ENCODE measurements around the gene FASN.
"Not testable (repeated sequence)": the region's sequence is repeated elsewhere in the genome, so short reads cannot be mapped to it uniquely, and the experiment has no call there.

FASN gene

GRCh38 chr17:82043507-82043906, 54.5 kb downstream of the FASN start:
- no peak for DNase-seq (ENCODE audit: low read depth in 2 of 2)

DNA sequence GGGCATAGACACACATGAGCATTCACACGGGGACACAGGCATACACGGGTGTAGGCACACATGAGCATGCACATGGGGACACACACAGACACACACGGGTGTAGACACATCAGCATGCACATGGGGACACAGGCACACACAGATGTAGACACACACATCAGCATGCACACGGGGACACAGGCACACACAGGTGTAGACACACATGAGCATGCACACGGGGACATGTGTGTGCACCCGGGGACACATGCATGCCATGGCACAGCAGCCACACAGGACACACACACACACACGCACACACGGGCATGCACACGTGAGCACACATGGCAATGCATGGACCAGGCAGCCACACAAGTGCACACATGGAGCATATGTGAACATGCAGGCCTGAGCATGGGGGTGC, 55.4 kb downstream of the FASN start:
- no peak for DNase-seq (ENCODE audit: low read depth in 2 of 2)

DNA sequence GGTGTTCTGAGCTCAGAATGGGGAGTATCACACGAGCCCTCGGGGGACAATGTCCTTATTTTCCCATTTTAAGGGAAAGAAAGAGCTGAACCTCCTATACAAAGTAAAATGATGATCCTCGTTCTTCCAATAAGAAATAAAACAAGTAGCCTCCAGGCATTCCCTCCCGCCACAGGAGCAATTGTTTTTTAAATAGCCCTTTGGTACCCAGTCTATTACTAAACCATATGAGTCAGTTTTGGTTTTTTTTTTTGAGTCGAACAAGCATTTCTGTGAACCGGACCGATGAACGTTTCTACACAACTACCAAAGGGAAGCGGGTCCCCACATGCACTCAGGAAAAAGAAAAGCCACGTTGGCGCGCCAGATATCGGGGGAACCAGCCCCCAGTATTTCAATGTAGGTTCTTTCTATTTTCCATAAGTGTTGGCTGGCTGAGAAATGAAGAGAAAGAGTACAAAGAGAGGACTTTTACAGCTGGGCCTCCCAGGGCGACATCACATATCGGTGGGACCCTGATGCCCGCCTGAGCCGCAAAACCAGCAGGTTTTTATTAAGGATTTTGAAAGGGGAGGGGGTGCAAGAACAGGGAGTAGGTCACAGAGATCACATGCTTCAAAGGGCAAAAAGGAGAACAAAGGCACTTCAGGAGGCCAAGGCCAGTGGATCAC, 56.8 kb downstream of the FASN start:
- DNase-seq (ENCODE audit: low read depth in 2 of 2): no peak

- no peak for DNase-seq (ENCODE audit: low read depth in 2 of 2)
Measured at GRCh38 chr17:82039695-82040299, 58.2 kb downstream of the FASN start.

DNA sequence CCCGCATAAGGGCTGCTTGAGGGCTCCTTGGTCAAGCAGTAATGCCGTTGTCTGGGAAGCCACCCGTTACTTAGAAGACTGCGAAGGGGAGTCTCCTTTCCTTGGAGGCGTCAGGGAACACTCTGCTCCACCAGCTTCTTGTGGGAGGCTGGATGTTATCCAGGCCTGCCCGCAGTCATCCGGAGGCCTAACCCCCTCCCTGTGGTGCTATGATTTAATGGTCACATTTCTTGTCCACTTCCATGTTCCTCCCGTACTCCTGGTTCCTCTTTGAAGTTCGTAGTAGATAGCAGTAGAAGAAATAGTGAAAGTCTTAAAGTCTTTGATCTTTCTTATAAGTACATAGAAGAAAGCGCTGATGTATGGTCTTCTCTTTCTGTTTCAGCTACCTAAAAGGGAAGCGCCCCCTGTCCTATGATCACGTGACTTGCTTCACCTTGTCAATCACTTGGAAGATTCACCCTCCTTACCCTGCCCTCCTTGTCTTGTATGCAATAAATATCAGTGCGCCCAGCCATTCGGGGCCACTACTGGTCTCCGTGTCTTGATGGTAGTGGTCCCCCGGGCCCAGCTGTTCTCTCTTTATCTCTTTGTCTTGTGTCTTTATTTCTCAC, 59.1 kb downstream of the FASN start:
- DNase-seq (ENCODE audit: low read depth in 2 of 2): not testable (repeated sequence)

DNA sequence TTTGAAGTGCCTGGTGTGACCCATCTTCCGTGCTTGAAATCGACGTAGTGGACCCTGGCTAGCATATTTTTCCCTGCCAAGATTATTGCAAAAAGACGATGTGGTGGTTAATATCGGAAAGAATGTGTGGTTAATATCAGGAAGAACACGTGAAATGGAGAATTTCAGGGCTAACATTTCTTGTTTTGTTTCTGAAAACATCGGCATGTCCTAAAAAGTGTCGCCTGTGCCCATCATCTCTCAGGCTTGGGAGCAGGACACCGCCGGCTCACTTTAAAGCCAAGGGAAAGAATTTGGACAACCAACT, 60.2 kb downstream of the FASN start:
- no peak for DNase-seq (ENCODE audit: low read depth in 2 of 2)

GRCh38 chr17:82037092-82037888, 60.7 kb downstream of the FASN start, which contains the start of gene DCXR:
Gene DCXR (minus strand): TSS chr17:82037697. CDS start chr17:82037682, 15 bp downstream.
- peak; percentile 80 to 92 for DNase-seq (ENCODE audit: low read depth in 2 of 2)

- DNase-seq (ENCODE audit: low read depth in 2 of 2): no peak
Measured at GRCh38 chr17:82036634-82037091, 61.4 kb downstream of the FASN start.

DNA sequence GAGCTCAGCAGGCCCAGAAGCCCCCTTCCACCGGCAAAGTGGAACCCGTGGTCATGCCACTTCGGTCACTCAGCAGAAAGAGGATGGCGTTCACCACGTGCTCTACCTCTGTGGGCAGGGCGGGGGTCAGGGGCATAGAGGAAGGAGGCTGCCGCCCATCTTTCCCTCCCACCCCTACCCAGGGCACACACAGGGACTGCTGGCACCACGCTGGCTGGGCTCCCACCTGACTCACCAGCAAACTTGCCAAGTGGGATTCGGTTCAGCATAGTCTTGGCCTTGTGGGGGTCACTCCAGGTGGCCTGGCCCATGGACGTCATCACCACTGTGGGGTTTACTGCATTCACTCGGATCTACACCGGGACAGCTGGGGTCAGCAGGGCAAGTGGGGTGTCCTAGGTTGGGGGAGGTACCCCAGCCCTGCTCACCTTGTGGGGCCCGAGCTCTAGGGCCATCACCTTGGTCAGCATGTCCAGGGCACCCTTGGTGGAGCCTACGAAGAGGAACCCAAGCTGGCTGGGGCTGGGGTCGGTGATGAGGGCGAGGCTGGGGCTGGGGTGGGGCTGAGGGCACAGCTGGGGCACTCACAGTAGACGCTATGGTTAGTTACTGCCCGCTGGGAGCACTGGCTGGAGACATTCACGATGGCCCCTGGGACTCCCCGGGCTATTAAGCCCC, 61.9 kb downstream of the FASN start:
- DNase-seq (ENCODE audit: low read depth in 2 of 2): no peak

DNA sequence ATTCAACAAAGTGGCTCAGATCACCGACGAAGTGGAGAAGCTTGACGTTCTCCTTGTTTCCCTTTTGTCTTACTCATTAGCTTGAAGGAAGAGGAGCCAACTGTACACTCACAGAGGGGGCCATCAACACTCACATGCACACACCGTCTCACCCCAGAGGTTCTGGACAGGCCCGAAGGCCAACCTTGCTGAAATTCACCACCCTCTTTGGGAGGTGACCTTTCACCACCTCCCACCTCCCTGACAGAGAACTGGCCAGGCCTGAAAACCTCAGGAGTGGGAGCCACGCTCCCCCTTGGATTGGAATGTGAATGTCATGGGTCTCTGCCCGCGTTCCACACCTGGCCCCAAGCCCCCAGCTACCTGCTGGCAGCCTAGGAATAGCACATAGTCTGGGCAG, 62.5 kb downstream of the FASN start:
- no peak for DNase-seq (ENCODE audit: low read depth in 2 of 2)

DNA sequence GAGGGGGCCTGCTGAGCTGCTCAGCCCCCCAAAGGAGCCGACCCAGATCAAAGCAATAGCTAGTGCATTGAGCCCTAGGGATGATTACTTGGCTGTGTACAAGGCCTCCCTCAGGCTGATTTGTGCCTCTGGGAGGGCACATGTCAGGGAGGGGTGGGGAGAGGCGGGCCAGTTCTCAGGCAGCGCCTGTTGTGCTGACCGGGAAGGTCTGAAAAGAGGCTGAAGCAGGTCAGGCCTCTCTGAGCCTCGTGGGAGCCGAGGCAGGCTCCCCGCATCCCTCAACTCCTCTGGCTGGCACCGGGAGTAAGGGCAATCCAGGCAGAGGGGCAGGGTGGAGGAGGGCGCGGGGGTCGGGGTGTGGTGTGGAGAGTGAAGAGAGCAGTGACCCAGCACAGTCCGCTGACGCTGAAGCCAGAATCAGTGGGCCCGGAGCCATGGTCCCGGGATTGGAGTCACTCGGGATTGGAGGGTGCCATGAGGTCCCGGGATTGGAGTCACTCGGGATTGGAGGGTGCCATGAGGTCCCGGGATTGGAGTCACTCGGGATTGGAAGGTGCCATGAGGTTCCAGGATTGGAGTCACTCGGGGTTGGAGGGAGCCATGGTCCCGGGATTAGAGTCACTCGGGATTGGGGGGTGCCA, 63.5 kb downstream of the FASN start:
- DNase-seq (ENCODE audit: low read depth in 2 of 2): no peak

- no peak for DNase-seq (ENCODE audit: low read depth in 2 of 2)
Measured at GRCh38 chr17:82033359-82034085, 64.5 kb downstream of the FASN start.

GRCh38 chr17:82031885-82032627, 66.0 kb downstream of the FASN start:
- DNase-seq (ENCODE audit: low read depth in 2 of 2): no peak

DNA sequence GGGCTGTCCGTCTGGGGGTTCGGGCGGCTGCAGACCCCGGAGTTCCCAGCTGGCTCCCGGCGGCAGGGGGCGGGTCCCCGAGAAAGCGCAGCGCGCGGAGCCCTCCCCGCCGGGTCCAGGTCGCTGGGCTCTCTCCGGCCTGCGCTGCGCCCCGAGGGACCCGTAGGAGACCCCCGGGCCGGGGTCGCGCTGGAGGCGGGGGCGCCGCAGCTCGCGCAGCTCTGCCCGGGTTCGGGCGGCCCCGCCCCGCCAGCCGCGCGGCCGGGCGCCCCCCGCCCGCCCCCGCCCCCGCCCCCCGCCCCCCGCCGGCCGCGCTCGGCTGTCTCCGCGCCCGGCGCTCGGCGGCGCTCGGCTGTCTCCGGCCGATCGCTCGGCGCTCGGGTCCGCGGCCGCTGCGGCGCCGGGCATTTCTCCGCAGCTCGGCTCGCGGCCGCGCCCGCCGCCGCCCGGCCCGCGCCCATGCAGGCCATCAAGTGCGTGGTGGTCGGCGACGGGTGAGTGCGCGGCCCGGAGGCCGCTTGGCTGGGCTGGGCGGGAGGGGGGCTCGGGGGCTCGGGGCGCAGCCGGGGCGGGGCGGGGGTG, 66.6 kb downstream of the FASN start, which contains the start of gene RAC3:
TSS of gene RAC3 (plus strand) at position 376 of the 582 bp plus-strand sequence. CDS start at position 460, 84 bp downstream.
- no peak for DNase-seq (ENCODE audit: low read depth in 2 of 2)

- peak; percentile 72 to 77 for DNase-seq (ENCODE audit: low read depth in 2 of 2)
Measured at GRCh38 chr17:82030470-82031302, 67.3 kb downstream of the FASN start.

DNA sequence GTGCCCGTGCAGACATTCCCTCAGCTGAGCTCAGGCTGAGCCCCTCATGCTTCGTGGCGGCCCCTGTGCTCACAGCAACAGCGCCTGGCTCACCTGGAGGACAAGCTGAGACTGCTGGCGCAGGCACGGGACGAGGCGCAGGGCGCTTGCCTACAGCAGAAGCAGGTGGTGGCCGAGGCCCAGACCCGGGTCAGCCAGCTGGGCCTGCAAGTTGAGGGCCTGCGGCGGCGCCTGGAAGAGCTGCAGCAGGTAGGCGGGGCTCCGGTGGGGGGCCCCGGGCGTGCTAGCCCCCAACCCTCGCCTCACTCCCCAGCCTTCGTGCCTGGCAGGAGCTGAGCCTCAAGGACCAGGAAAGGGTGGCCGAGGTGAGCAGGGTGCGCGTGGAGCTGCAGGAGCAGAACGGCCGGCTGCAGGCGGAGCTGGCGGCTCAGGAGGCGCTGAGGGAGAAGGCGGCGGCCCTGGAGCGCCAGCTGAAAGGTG, 68.0 kb downstream of the FASN start:
- no peak for DNase-seq (ENCODE audit: low read depth in 2 of 2)

GRCh38 chr17:82029391-82029790, 68.6 kb downstream of the FASN start:
- DNase-seq (ENCODE audit: low read depth in 2 of 2): no peak

DNA sequence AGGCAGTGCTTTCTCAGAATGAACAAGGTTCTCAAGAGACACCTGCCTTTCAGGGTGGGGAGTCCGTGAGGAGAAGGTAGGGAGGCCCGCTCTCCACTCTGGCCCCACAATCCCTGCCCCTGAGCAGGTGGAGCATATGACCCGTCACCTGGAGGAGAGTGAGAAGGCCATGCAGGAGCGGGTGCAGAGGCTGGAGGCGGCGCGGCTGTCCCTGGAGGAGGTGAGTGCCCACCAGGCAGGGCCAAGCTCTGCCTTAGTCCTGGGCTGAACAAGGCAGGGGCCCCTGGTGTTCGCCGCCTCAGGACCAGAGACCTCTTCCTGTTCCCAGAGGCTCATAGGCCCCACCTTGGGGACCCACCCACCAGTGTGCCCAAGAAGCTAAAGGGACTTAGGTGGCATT, 69.1 kb downstream of the FASN start:
- no peak for DNase-seq (ENCODE audit: low read depth in 2 of 2)
